PFSK-1 (cell line): ENCODE data around the gene SLC9C1.

ENCODE experiments used
- REST ChIP-seq, 2 experiments: IDR thresholded peaks; 2 replicates each; pipeline versions ENCODE4 v1.6.1 to v1.8.0; 2011 to 2012; ENCODE audit warnings: low read depth in 2 of 2, low read length in 2 of 2, control low read depth in 1 of 2, inconsistent platforms in 1 of 2, mild to moderate bottlenecking in 1 of 2, moderate library complexity in 1 of 2; ENCODE audit not compliant: insufficient read depth in 1 of 2
- SIN3A ChIP-seq: IDR thresholded peaks from 2 replicates; pipeline ENCODE4 v1.6.1; 2012; ENCODE audit warnings: mild to moderate bottlenecking, low read length, moderate library complexity, borderline replicate concordance; ENCODE audit not compliant: insufficient read depth
- TAF1 ChIP-seq: IDR thresholded peaks from 2 replicates; pipeline ENCODE4 v1.6.1; 2012; ENCODE audit warnings: low read length, control low read depth, borderline replicate concordance; ENCODE audit not compliant: insufficient read depth

DNA sequence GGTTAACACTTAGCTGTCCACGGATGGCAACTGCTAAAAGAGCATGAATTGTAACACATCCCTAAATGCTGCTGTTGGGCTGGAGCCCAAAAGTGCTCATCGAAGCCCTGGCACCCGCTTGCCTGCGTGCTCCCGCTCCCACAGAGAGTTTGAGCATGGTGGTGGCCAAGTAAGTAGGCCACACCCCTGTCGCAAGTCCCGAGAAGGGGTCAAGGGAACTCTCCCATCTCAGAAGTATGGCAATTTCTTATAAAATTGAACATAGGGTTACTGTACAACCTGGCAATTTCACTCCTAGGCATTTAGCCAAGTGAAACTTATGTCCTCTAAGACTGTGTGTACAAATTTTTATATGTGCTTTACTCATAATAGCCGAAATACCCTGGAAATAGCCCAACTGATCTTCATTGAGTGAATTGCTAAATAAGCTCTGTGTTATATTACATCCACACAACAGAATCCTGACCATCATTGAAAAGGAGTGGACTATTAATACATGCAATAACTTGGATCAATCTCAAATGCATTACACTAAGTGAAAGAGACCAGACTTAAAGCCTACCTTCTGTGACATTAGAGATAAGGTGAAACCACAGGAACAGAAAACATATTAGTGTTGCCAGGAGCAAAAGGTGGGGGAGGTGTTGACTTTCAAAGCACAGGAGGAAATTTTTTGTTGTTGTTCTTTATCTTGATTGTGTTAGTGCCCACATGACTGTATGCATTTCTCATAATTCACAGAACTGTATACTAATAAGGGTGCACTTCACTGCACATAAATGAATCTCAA is 159.5 kb downstream of the SLC9C1 start:
- TF ChIP-seq REST (IDR thresholded peaks at IDR 0.05; ENCODE audit: insufficient read depth in 1 of 2, low read depth in 2 of 2, low read length in 2 of 2) (no peak), SIN3A (no peak), TAF1 (no peak)
